Upper lobe of left lung (tissue), 6 donors: ENCODE results near the gene TECTA. TPM values are rescaled to one million over a fixed set of nuclear protein-coding genes. Genes with fewer than 3 reads are reported as not detected.
A peak's percentile ranks its signal among the peaks of the same experiment; 100 is the strongest.

Experiments
- ATAC-seq, 2 donors: fragments of 200-7000 bp; cut with Tn5 transposase; one replicate each; pipeline ENCODE4 v1.9.1; 2022; ENCODE audit warnings: mild to moderate bottlenecking in 2 of 2, moderate library complexity in 2 of 2; ENCODE audit not compliant: low FRiP score in 2 of 2
- DNase-seq, 2 donors: peaks; one replicate each; pipeline ENCODE4 v3.0.0-alpha.2; 2019 to 2020
- H3K27ac ChIP-seq, 4 donors: fragments of 200-600 bp; sonication (generic); one replicate each; pipeline ENCODE4 v1.5.1; 2016 to 2019
- H3K27me3 ChIP-seq, 4 donors: fragments of 200-600 bp; sonication (generic); one replicate each; pipeline ENCODE4 v1.5.1; 2017 to 2019
- H3K36me3 ChIP-seq, 4 donors: fragments of 200-600 bp; sonication (generic); one replicate each; pipeline ENCODE4 v1.5.1; 2016 to 2019
- H3K4me1 ChIP-seq, 4 donors: fragments of 200-600 bp; sonication (generic); one replicate each; pipeline ENCODE4 v1.5.1; 2018 to 2019
- H3K4me3 ChIP-seq, 4 donors: fragments of 200-600 bp; sonication (generic); one replicate each; pipeline ENCODE4 v1.5.1; 2017 to 2019; ENCODE audit warnings: mild to moderate bottlenecking in 2 of 4, moderate library complexity in 1 of 4
- H3K9me3 ChIP-seq, 4 donors: fragments of 200-600 bp; sonication (generic); one replicate each; pipeline ENCODE4 v1.5.1; 2018 to 2019
- CTCF ChIP-seq, 6 experiments: fragments of 450-650 bp in 4 of 6; fragments of 200-600 bp in 2 of 6; sonication (generic) in 2 of 6; IDR thresholded peaks; one replicate each; pipeline ENCODE4 v1.5.1; 2016 to 2019; ENCODE audit warnings: antibody characterized with exemption in 6 of 6
- EP300 ChIP-seq, 4 donors: sonication (generic); formaldehyde crosslinking; IDR thresholded peaks; one replicate each; pipeline ENCODE4 v1.5.1; 2017; ENCODE audit warnings: antibody characterized with exemption in 4 of 4, control low read depth in 2 of 4
- POLR2A ChIP-seq, 4 donors: fragments of 450-650 bp; IDR thresholded peaks; one replicate each; pipeline ENCODE4 v1.5.1; 2016 to 2017; ENCODE audit warnings: antibody characterized with exemption in 4 of 4, mild to moderate bottlenecking in 2 of 4
- POLR2AphosphoS5 ChIP-seq, 2 donors: sonication (generic); formaldehyde crosslinking; IDR thresholded peaks; one replicate each; pipeline ENCODE4 v1.5.1; 2017; ENCODE audit warnings: antibody characterized with exemption in 2 of 2
- WGBS, 2 donors: methylation state at CpG; one replicate each; pipeline ENCODE4 v1.1.5; 2017 to 2018; 5-methylcytosine and 5-hydroxymethylcytosine counted together
- total RNA-seq, 6 donors: library from RNA; depleted of rRNA in 4 of 6; stranded (reverse); fragments of >200 nt in 4 of 6; gene quantifications; one replicate each; pipeline versions ENCODE4 v1.1.0 to v1.2.1, GENCODE V29; 2016 to 2021
- donor health status: DM: no; HTN: no; CAD: no; lungs with moderate emphysema.
- donor health status: DM: no; HTN: yes; CAD: no; lungs with severe emphysema.

The TECTA gene
- total RNA-seq, 6 donors from 2014 or later = 0.89 to 4.7 (median 1.8) TPM

DNA sequence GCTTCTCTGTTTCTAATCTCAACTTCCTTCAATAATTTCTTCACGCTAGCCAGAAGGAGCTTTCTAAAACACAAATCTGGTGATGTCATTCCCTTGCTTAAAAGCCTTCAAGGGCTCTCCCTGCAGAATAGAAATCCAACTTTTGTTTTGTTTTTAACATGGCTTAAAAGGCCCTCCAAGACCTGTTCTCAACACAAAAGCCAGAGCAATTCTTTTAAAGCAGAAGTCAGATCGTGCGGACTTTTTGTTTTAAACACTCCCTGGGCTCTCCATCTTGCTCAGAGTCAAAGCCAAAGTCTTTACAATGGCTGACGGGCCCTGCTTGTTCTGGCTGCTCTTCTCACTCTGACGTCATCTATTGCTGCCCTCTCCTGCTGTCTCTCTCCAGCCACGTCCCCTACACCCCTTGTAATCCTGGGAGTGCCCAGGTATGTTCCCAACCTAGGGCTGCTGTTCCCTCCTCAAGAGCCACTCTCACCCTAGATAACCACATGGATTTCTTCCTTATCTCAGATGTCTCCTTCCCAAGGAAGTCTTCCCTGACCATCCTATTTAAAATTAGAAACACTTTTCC, 22.5 kb downstream of the TECTA start:
- H3K9me3 ChIP-seq = peaks cover 5 to 10% (median 6%) of the 10 kb centered on the region in 4 donors
- no peak overlapping the region for H3K27ac ChIP-seq
- WGBS, 2 donors = 54 to 61% methylated on average over 6 of the region's 6 CpGs
- TF ChIP-seq POLR2AphosphoS5 (IDR thresholded peaks at IDR 0.05) = no peak
- no peak for TF ChIP-seq CTCF (IDR thresholded peaks at IDR 0.05)
- no peak for TF ChIP-seq POLR2A (IDR thresholded peaks at IDR 0.05)
- no peak for TF ChIP-seq EP300 (IDR thresholded peaks at IDR 0.05)
- no peaks in the 10 kb centered on the region for H3K27me3 ChIP-seq
- no peak overlapping the region for H3K4me3 ChIP-seq
- ATAC-seq (no peak), DNase-seq (no peak)
- no peaks in the 10 kb centered on the region for H3K36me3 ChIP-seq
- no peaks in the 10 kb centered on the region for H3K4me1 ChIP-seq

DNA sequence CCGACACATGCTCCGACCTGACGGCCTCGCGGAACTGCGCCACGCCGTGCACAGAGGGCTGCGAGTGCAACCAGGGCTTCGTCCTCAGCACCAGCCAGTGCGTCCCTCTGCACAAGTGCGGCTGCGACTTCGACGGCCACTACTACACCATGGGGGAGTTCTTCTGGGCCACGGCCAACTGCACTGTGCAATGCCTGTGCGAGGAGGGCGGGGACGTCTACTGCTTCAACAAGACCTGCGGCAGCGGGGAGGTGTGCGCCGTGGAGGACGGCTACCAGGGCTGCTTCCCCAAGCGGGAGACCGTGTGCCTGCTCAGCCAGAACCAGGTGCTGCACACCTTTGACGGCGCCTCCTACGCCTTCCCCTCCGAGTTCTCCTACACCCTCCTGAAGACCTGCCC, 26.8 kb downstream of the TECTA start:
- Histone ChIP-seq H3K4me1 (no peaks in the 10 kb centered on the region), H3K4me3 (no peak overlapping the region), H3K36me3 (no peaks in the 10 kb centered on the region), H3K27me3 (no peaks in the 10 kb centered on the region), H3K9me3 (no peaks in the 10 kb centered on the region), H3K27ac (no peak overlapping the region)
- DNase-seq = peak in 1 of 2 donors; percentile 78
- no peak for ATAC-seq
- WGBS, 2 donors = 97% methylated on average over 30 of the region's 30 CpGs
- TF ChIP-seq POLR2AphosphoS5 (IDR thresholded peaks at IDR 0.05) (no peak), POLR2A (IDR thresholded peaks at IDR 0.05) (no peak), CTCF (IDR thresholded peaks at IDR 0.05) (no peak), EP300 (IDR thresholded peaks at IDR 0.05) (no peak)

GRCh38 chr11:121129362-121130340, 28.6 kb downstream of the TECTA start:
- Histone ChIP-seq H3K36me3 (no peaks in the 10 kb centered on the region), H3K27ac (no peak overlapping the region), H3K9me3 (no peaks in the 10 kb centered on the region), H3K4me1 (no peaks in the 10 kb centered on the region), H3K27me3 (no peaks in the 10 kb centered on the region), H3K4me3 (no peak overlapping the region)
- ATAC-seq (no peak), DNase-seq (peak in 1 of 2 donors; percentile 30)
- TF ChIP-seq EP300 (IDR thresholded peaks at IDR 0.05) = no peak
- TF ChIP-seq POLR2A (IDR thresholded peaks at IDR 0.05) = no peak
- no peak for TF ChIP-seq CTCF (IDR thresholded peaks at IDR 0.05)
- no peak for TF ChIP-seq POLR2AphosphoS5 (IDR thresholded peaks at IDR 0.05)
- 93% methylated on average over 28 to 29 of the region's 29 CpGs for WGBS, 2 donors

GRCh38 chr11:121131656-121132055, 30.6 kb downstream of the TECTA start:
- no peaks in the 10 kb centered on the region for H3K27me3 ChIP-seq
- H3K4me1 ChIP-seq = no peaks in the 10 kb centered on the region
- TF ChIP-seq POLR2A (IDR thresholded peaks at IDR 0.05) (no peak), POLR2AphosphoS5 (IDR thresholded peaks at IDR 0.05) (no peak), EP300 (IDR thresholded peaks at IDR 0.05) (no peak), CTCF (IDR thresholded peaks at IDR 0.05) (no peak)
- H3K36me3 ChIP-seq = no peaks in the 10 kb centered on the region
- no peak overlapping the region for H3K27ac ChIP-seq
- DNase-seq = no peak
- no peaks in the 10 kb centered on the region for H3K9me3 ChIP-seq
- 92 to 94% methylated on average over 6 of the region's 6 CpGs for whole genome bisulfite sequencing, 2 donors
- ATAC-seq = no peak
- no peak overlapping the region for H3K4me3 ChIP-seq
